HEK293T (cell line): ENCODE measurements around the gene POSTN.

Experiments used
- CTCF ChIA-PET: fragments of 350-600 bp; formaldehyde crosslinking; extraction: SDS; loops from one replicate; lab custom pipeline; 2021; ENCODE audit warnings: antibody characterized with exemption, inconsistent platforms; lab: Yijun Ruan, JAX
- POLR2A ChIA-PET: fragments of 350-600 bp; formaldehyde crosslinking; extraction: SDS; loops from one replicate; lab custom pipeline; 2020; ENCODE audit warnings: antibody characterized with exemption, inconsistent platforms; lab: Yijun Ruan, JAX
- DNase-seq: peaks from one replicate; pipeline ENCODE4 v3.0.0; 2012; ENCODE audit warnings: mixed read lengths; ENCODE audit errors: extremely low spot score
- ARNT ChIP-seq: fragments of 450-650 bp; IDR thresholded peaks from 2 replicates; pipeline ENCODE4 v1.6.1; 2017; ENCODE audit warnings: mild to moderate bottlenecking
- BHLHE40 ChIP-seq: fragments of 450-650 bp; IDR thresholded peaks from 2 replicates; pipeline ENCODE4 v1.6.1; 2016; ENCODE audit warnings: mild to moderate bottlenecking, moderate library complexity, borderline replicate concordance
- CTBP1 ChIP-seq: fragments of 450-650 bp; IDR thresholded peaks from 2 replicates; pipeline ENCODE4 v1.6.1; 2016; ENCODE audit warnings: borderline replicate concordance
- ELF4 ChIP-seq: fragments of 450-650 bp; IDR thresholded peaks from 2 replicates; pipeline ENCODE4 v1.6.1; 2017; ENCODE audit warnings: antibody characterized with exemption
- FOXA1 ChIP-seq: fragments of 450-650 bp; IDR thresholded peaks from 2 replicates; pipeline ENCODE4 v1.6.1; 2016; ENCODE audit warnings: mild to moderate bottlenecking
- FOXK2 ChIP-seq: fragments of 450-650 bp; IDR thresholded peaks from 2 replicates; pipeline ENCODE4 v1.6.1; 2016; ENCODE audit warnings: mild to moderate bottlenecking
- FOXM1 ChIP-seq: fragments of 450-650 bp; IDR thresholded peaks from 2 replicates; pipeline ENCODE4 v1.6.1; 2017; ENCODE audit warnings: mild to moderate bottlenecking, borderline replicate concordance
- HDGF ChIP-seq: fragments of 450-650 bp; IDR thresholded peaks from 2 replicates; pipeline ENCODE4 v1.6.1; 2017; ENCODE audit warnings: antibody characterized with exemption, borderline replicate concordance
- L3MBTL2 ChIP-seq: fragments of 450-650 bp; conservative IDR thresholded peaks from 2 replicates; pipeline ENCODE4 v1.6.1; 2016; ENCODE audit warnings: mild to moderate bottlenecking
- LEF1 ChIP-seq: fragments of 450-650 bp; IDR thresholded peaks from 2 replicates; pipeline ENCODE4 v1.6.1; 2017; ENCODE audit warnings: mild to moderate bottlenecking, borderline replicate concordance
- NFRKB ChIP-seq: fragments of 450-650 bp; IDR thresholded peaks from 2 replicates; pipeline ENCODE4 v1.6.1; 2016; ENCODE audit warnings: mild to moderate bottlenecking, moderate library complexity
- SP1 ChIP-seq: fragments of 450-650 bp; IDR thresholded peaks from 2 replicates; pipeline ENCODE4 v1.6.1; 2017
- SUZ12 ChIP-seq: fragments of 450-650 bp; IDR thresholded peaks from 2 replicates; pipeline ENCODE4 v1.6.1; 2016; ENCODE audit warnings: mild to moderate bottlenecking
- TARDBP ChIP-seq: fragments of 450-650 bp; IDR thresholded peaks from 2 replicates; pipeline ENCODE4 v1.6.1; 2016
- ZNF384 ChIP-seq: fragments of 450-650 bp; IDR thresholded peaks from 2 replicates; pipeline ENCODE4 v1.6.1; 2016
- TF ChIP-seq, protein P1 (sequence below): fragments of 450-650 bp; IDR thresholded peaks from 2 replicates; pipeline ENCODE4 v1.6.1; 2016

POSTN gene, protein sequence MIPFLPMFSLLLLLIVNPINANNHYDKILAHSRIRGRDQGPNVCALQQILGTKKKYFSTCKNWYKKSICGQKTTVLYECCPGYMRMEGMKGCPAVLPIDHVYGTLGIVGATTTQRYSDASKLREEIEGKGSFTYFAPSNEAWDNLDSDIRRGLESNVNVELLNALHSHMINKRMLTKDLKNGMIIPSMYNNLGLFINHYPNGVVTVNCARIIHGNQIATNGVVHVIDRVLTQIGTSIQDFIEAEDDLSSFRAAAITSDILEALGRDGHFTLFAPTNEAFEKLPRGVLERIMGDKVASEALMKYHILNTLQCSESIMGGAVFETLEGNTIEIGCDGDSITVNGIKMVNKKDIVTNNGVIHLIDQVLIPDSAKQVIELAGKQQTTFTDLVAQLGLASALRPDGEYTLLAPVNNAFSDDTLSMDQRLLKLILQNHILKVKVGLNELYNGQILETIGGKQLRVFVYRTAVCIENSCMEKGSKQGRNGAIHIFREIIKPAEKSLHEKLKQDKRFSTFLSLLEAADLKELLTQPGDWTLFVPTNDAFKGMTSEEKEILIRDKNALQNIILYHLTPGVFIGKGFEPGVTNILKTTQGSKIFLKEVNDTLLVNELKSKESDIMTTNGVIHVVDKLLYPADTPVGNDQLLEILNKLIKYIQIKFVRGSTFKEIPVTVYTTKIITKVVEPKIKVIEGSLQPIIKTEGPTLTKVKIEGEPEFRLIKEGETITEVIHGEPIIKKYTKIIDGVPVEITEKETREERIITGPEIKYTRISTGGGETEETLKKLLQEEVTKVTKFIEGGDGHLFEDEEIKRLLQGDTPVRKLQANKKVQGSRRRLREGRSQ

DNA sequence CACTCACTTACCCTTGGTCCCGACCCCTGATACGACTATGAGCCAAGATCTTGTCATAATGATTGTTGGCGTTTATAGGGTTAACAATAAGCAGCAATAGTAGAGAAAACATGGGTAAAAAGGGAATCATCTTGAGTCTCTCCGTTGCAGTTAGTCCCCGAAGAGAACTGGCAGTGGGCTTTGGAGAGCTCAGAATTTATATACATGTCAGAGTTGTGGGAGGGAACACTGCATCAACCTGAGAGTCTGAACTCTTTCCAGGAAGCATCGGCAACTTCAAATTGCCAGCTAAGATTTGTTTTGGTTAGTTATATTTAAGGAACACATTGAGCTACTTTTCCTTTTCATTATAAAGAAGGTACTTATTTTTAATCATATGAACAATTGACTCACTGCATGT is at the start of gene POSTN:
POSTN (minus strand) TSS at position 172 of the 400 bp plus-strand sequence; CDS start at position 130, 42 bp downstream.
- no peak for DNase-seq
- ChIA-PET POLR2A (no interaction called here), CTCF (no interaction called here)
- no peak for TF ChIP-seq SUZ12
- no peak for TF ChIP-seq BHLHE40
- TF ChIP-seq ELF4: no peak

DNA sequence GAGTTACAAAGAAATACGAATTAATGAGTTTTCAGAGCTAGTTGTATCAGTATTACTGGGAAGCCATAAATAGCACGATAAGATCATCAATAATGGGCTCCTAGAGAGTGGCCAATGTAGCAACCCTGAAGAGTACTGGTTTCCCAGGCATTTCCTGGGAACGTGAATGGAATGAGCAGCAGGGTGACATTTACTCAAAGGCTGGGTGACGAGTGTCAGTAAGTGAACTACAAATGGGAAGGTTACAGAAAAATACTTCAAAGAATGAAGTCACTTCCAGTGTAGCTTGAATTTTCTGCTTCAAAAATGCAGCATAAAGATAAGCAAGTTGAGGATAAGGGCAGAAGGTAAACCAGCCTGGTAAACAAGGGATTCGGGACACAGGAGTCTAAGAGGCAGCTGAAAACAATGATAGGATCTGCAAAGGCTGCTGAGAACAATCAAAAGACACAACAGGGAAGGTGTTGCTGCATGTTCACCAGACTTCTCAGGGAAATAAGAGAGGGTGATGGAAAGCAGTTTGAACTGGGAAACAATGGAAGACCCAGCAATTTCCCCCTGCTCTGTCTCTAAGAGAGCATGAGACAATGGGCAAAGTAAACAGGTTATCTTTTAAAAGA is 48.6 kb upstream of the POSTN start:
- CTCF ChIA-PET: interaction anchor here (0.6 kb wide), 1 partner anchor 212 kb away, joined by 3 read pairs; no protein-coding TSS in a partner anchor
- POLR2A ChIA-PET: no interaction called here
- no peak for DNase-seq
- TF ChIP-seq BHLHE40: no peak
- no peak for TF ChIP-seq L3MBTL2

DNA sequence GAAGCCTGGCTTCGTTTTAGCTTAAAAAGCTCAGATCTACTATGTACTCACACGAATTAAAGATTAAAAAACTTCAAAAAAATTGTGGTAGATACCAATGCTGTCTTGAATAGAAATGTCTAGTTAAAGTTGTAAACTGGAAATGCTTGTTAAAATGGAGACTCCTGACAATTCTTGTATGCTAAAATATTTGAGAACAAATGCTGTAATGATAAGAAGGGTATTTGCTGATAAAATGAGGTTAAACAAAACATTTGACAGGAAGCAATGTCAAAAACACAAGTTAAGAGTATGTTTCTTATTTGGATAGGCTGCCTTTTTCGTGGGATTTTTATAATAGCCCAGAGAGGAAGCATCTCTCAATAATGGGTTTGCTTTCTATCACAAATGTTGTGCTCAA is 48.0 kb upstream of the POSTN start:
- ChIA-PET POLR2A (no interaction called here), CTCF (no interaction called here)
- DNase-seq: no peak
- no peak for TF ChIP-seq ZNF384
- no peak for TF ChIP-seq ELF4
- TF ChIP-seq TARDBP: no peak
- TF ChIP-seq FOXM1: no peak

DNA sequence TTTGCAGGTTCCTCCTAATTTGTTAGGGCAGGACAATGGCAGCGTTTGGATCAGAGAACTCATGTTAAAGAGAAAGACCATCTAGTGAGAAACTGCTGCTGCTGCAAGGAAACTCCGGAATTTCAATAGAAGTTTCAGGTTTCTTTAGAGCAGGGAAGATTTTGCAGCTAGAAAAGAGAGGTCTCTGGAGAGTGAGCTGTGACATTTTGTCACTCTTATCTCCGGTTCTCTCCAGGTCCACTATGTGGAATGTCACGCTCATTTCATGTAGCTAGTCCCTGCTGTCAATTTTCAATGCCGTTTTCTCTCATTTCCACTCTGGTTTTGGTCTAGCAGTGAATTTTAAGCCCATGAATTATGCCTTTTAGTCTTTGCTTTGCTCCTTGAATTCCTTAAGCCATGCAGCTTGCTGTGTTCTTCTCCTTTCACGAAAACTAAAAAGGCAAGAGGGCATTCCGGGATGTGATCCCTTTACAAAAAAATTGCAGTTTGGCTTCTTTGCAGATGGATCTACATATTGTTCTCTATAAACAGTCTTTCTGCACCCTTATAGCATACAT is 46.7 kb upstream of the POSTN start:
- no peak for TF ChIP-seq FOXA1
- TF ChIP-seq ARNT: no peak
- no peak for TF ChIP-seq FOXM1
- TF ChIP-seq BHLHE40: no peak
- no peak for TF ChIP-seq NFRKB
- no peak for TF ChIP-seq LEF1
- TF ChIP-seq, protein P1, sequence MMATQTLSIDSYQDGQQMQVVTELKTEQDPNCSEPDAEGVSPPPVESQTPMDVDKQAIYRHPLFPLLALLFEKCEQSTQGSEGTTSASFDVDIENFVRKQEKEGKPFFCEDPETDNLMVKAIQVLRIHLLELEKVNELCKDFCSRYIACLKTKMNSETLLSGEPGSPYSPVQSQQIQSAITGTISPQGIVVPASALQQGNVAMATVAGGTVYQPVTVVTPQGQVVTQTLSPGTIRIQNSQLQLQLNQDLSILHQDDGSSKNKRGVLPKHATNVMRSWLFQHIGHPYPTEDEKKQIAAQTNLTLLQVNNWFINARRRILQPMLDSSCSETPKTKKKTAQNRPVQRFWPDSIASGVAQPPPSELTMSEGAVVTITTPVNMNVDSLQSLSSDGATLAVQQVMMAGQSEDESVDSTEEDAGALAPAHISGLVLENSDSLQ: no peak
- TF ChIP-seq ZNF384: no peak
- TF ChIP-seq CTBP1: no peak
- no peak for TF ChIP-seq SUZ12
- TF ChIP-seq SP1: no peak
- no peak for TF ChIP-seq FOXK2
- TF ChIP-seq L3MBTL2: no peak
- TF ChIP-seq TARDBP: no peak
- no peak for TF ChIP-seq ELF4
- no peak for TF ChIP-seq HDGF
- ChIA-PET POLR2A (no interaction called here), CTCF (no interaction called here)
- no peak for DNase-seq

DNA sequence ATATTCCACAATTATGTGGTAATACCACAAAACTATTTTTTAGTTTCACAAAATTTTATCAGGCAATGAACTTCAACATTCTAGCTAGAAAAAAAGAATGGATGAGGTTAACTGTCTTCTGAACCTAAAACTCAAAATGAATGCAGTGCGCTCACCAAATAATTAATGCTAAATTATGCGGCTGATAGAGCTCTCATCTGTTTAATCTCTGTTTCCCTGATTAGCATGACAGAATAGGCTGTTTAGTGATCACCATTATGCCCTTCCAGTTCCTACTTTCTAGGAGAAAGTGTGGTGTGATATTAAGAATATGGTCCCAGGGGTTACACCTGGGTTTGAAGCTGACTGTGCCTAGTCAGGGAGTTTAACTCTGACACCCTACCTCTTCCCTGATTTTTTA is 42.8 kb upstream of the POSTN start:
- CTCF ChIA-PET: no interaction called here
- POLR2A ChIA-PET: no interaction called here
- TF ChIP-seq NFRKB: no peak
- TF ChIP-seq FOXK2: no peak
- TF ChIP-seq BHLHE40: no peak
- TF ChIP-seq ARNT: no peak
- no peak for TF ChIP-seq SUZ12
- no peak for TF ChIP-seq LEF1
- no peak for TF ChIP-seq L3MBTL2
- TF ChIP-seq, protein P1: no peak
- no peak for TF ChIP-seq SP1
- no peak for TF ChIP-seq FOXM1
- no peak for TF ChIP-seq ELF4
- TF ChIP-seq TARDBP: no peak
- TF ChIP-seq HDGF: no peak
- no peak for TF ChIP-seq FOXA1
- no peak for TF ChIP-seq CTBP1
- no peak for TF ChIP-seq ZNF384
- no peak for DNase-seq

DNA sequence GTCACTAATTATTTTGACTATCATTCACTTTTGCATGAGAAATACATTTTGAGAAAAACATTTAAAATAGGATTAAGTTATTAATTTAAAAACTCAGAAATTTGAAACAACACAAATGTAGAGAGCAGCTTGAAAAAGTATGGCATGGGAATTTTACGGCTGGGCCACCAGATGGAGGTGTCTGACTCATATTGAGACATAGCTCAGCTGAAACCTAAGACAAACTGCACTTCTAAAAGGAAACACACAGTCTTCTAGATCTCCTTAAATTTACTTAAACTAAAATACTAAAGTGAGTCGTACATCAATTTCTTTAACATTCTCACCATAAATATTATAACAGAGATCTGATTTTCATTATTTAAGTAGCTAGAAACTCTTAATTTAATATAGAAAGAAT is 41.9 kb upstream of the POSTN start:
- DNase-seq: peak; percentile 41
- POLR2A ChIA-PET: no interaction called here
- CTCF ChIA-PET: interaction anchor here (0.5 kb wide), 1 partner anchor 1351 kb away, joined by 3 read pairs; no protein-coding TSS in a partner anchor
- TF ChIP-seq ZNF384 (no peak), L3MBTL2 (no peak), FOXK2 (no peak), FOXM1 (no peak), ARNT (no peak), SP1 (no peak), NFRKB (no peak), LEF1 (no peak), ELF4 (no peak), HDGF (no peak), CTBP1 (no peak), FOXA1 (no peak)
- TF ChIP-seq, protein P1: no peak
